Neural cell (in vitro differentiated cells): ENCODE data around the gene POLE3. TPM values are rescaled to one million over a fixed set of nuclear protein-coding genes. Genes with fewer than 3 reads are reported as not detected.

Experiments used
- H2AFZ ChIP-seq: fragments of 200-600, 300-800 bp; sonication (generic), shearing (Covaris generic); 2 replicates; pipeline ENCODE4 v1.6.0; 2014; ENCODE audit warnings: low read depth, mild to moderate bottlenecking, antibody characterized with exemption, low read length, moderate library complexity
- H3F3A ChIP-seq: fragments of 200-600 bp; shearing (Covaris generic); 2 replicates; pipeline ENCODE4 v1.6.1; 2016; ENCODE audit warnings: mild to moderate bottlenecking, moderate library complexity, mixed read lengths, antibody characterized with exemption, low read length; ENCODE audit not compliant: insufficient read depth, poor library complexity, severe bottlenecking
- H3K27ac ChIP-seq: fragments of 200-600, 300-800 bp; sonication (generic), shearing (Covaris generic); 2 replicates; pipeline ENCODE4 v1.5.1; 2014; ENCODE audit warnings: mild to moderate bottlenecking, low read length, moderate library complexity
- H3K27me3 ChIP-seq: fragments of 300-800, 200-600 bp; sonication (generic), shearing (Covaris generic); 2 replicates; pipeline ENCODE4 v1.6.0; 2014; ENCODE audit warnings: mild to moderate bottlenecking, low read depth, low read length, moderate library complexity; ENCODE audit not compliant: insufficient read depth
- H3K36me3 ChIP-seq: fragments of 300-800, 200-600 bp; sonication (generic), shearing (Covaris generic); 2 replicates; pipeline ENCODE4 v1.5.1; 2014; ENCODE audit warnings: mild to moderate bottlenecking, antibody characterized with exemption, low read length, moderate library complexity; ENCODE audit not compliant: insufficient read depth
- H3K4me2 ChIP-seq: fragments of 300-800, 200-600 bp; sonication (generic), shearing (Covaris generic); 2 replicates; pipeline ENCODE4 v1.6.0; 2014; ENCODE audit warnings: mild to moderate bottlenecking, low read length
- H3K4me3 ChIP-seq: fragments of 300-800, 200-600 bp; sonication (generic), shearing (Covaris generic); 2 replicates; pipeline ENCODE4 v1.5.1; 2014; ENCODE audit warnings: mild to moderate bottlenecking, low read length, moderate library complexity
- H3K79me2 ChIP-seq: fragments of 200-600 bp; shearing (Covaris generic); replicated peaks from 2 replicates; pipeline ENCODE4 v1.6.0; 2014; ENCODE audit warnings: mild to moderate bottlenecking, low read length, moderate library complexity; ENCODE audit not compliant: insufficient read depth
- H3K9ac ChIP-seq: fragments of 300-800, 200-600 bp; sonication (generic), shearing (Covaris generic); 2 replicates; pipeline ENCODE4 v1.6.1; 2016; ENCODE audit warnings: mild to moderate bottlenecking, low read length, mixed read lengths
- H3K9me2 ChIP-seq: fragments of 200-600 bp; shearing (Covaris generic); 2 replicates; pipeline ENCODE4 v1.6.1; 2016; ENCODE audit warnings: mild to moderate bottlenecking, low read length, mixed read lengths; ENCODE audit not compliant: insufficient read depth
- H3K9me3 ChIP-seq: fragments of 200-600, 300-800 bp; sonication (generic), shearing (Covaris generic); 2 replicates; pipeline ENCODE4 v1.6.1; 2016; ENCODE audit warnings: mild to moderate bottlenecking, mixed run types, low read length, moderate library complexity, mixed read lengths
- H4K20me1 ChIP-seq: fragments of 200-600 bp; shearing (Covaris generic); 2 replicates; pipeline ENCODE4 v1.6.1; 2016; ENCODE audit warnings: mild to moderate bottlenecking, mixed run types; ENCODE audit not compliant: insufficient read depth
- EP300 ChIP-seq: fragments of 450-650 bp; conservative IDR thresholded peaks from 2 replicates; pipeline ENCODE4 v1.6.1; 2014; ENCODE audit warnings: antibody characterized with exemption, mild to moderate bottlenecking, moderate library complexity; ENCODE audit not compliant: poor library complexity, severe bottlenecking
- POLR2AphosphoS5 ChIP-seq: IDR thresholded peaks from 2 replicates; pipeline ENCODE4 v1.6.1; 2012
- RAD21 ChIP-seq: fragments of 450-650 bp; conservative IDR thresholded peaks from 2 replicates; pipeline ENCODE4 v1.6.1; 2014; ENCODE audit warnings: antibody characterized with exemption, mild to moderate bottlenecking, moderate library complexity
- SMC3 ChIP-seq: fragments of 450-650 bp; conservative IDR thresholded peaks from 2 replicates; pipeline ENCODE4 v1.6.1; 2014; ENCODE audit warnings: antibody characterized with exemption, mild to moderate bottlenecking, moderate library complexity; ENCODE audit not compliant: poor library complexity
- TAF1 ChIP-seq: IDR thresholded peaks from 2 replicates; pipeline ENCODE4 v1.6.1; 2012; ENCODE audit warnings: low read depth
- polyA plus RNA-seq: library from polyadenylated mRNA; depleted of rRNA; stranded (reverse); fragments of >200 nt; gene quantifications from 2 replicates; pipeline ENCODE4 v1.2.3, GENCODE V29; 2014
- TF ChIP-seq, protein P1 (sequence below): IDR thresholded peaks from 2 replicates; pipeline ENCODE4 v1.6.1; 2012; ENCODE audit warnings: borderline replicate concordance
- TF ChIP-seq, protein P2 (sequence below): fragments of 450-650 bp; IDR thresholded peaks from 2 replicates; pipeline ENCODE4 v1.5.1; 2014; ENCODE audit warnings: antibody characterized with exemption, mild to moderate bottlenecking, moderate library complexity; ENCODE audit not compliant: poor library complexity, severe bottlenecking

The POLE3 gene
- polyA plus RNA-seq, 1 donor from 2014 or later, result 99.8 TPM

DNA sequence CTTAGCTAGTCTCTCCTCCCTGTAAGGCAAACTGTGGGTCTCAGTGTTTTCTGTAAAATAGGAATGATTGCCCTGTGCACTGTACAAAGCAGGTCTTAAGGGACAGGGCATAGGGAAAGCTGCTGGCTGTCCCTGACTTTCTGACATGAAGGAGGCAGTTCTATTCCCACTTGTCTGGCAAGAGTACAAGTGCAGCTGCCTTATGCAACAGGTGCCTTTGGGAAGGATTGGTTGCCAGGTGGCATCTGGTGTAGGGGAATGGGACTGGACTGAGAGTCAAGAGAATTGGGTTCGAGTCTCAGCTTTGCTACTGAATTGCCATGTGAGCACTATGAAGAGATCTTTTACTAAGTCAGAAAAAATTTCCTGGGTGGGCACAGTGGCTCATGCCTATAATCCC is 51.1 kb downstream of the POLE3 start:
- Histone ChIP-seq H3K4me2 (no peak overlapping the region), H3K27ac (no peak overlapping the region), H2AFZ (no peak overlapping the region), H3K4me3 (no peak overlapping the region), H3K79me2 (no peaks in the 10 kb centered on the region), H4K20me1 (no peaks in the 10 kb centered on the region), H3K9me3 (no peaks in the 10 kb centered on the region), H3K9ac (no peak overlapping the region), H3K9me2 (no peaks in the 10 kb centered on the region), H3K36me3 (no peaks in the 10 kb centered on the region), H3K27me3 (no peaks in the 10 kb centered on the region), H3F3A (no peaks in the 10 kb centered on the region)
- TF ChIP-seq RAD21 (no peak), TAF1 (no peak), EP300 (no peak), SMC3 (no peak), POLR2AphosphoS5 (no peak)
- TF ChIP-seq, protein P1, sequence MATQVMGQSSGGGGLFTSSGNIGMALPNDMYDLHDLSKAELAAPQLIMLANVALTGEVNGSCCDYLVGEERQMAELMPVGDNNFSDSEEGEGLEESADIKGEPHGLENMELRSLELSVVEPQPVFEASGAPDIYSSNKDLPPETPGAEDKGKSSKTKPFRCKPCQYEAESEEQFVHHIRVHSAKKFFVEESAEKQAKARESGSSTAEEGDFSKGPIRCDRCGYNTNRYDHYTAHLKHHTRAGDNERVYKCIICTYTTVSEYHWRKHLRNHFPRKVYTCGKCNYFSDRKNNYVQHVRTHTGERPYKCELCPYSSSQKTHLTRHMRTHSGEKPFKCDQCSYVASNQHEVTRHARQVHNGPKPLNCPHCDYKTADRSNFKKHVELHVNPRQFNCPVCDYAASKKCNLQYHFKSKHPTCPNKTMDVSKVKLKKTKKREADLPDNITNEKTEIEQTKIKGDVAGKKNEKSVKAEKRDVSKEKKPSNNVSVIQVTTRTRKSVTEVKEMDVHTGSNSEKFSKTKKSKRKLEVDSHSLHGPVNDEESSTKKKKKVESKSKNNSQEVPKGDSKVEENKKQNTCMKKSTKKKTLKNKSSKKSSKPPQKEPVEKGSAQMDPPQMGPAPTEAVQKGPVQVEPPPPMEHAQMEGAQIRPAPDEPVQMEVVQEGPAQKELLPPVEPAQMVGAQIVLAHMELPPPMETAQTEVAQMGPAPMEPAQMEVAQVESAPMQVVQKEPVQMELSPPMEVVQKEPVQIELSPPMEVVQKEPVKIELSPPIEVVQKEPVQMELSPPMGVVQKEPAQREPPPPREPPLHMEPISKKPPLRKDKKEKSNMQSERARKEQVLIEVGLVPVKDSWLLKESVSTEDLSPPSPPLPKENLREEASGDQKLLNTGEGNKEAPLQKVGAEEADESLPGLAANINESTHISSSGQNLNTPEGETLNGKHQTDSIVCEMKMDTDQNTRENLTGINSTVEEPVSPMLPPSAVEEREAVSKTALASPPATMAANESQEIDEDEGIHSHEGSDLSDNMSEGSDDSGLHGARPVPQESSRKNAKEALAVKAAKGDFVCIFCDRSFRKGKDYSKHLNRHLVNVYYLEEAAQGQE, result no peak
- TF ChIP-seq, protein P2, sequence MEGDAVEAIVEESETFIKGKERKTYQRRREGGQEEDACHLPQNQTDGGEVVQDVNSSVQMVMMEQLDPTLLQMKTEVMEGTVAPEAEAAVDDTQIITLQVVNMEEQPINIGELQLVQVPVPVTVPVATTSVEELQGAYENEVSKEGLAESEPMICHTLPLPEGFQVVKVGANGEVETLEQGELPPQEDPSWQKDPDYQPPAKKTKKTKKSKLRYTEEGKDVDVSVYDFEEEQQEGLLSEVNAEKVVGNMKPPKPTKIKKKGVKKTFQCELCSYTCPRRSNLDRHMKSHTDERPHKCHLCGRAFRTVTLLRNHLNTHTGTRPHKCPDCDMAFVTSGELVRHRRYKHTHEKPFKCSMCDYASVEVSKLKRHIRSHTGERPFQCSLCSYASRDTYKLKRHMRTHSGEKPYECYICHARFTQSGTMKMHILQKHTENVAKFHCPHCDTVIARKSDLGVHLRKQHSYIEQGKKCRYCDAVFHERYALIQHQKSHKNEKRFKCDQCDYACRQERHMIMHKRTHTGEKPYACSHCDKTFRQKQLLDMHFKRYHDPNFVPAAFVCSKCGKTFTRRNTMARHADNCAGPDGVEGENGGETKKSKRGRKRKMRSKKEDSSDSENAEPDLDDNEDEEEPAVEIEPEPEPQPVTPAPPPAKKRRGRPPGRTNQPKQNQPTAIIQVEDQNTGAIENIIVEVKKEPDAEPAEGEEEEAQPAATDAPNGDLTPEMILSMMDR, result no peak

Other genes with a start within 250 kb of the POLE3 start
- gene FKBP15, start 189.4 kb downstream of the POLE3 start, polyA plus RNA-seq, result 11.2 and 12.1 TPM in 2 replicates
- 7.0 and 7.4 TPM in 2 replicates for gene SLC31A1, start 189.1 kb downstream of the POLE3 start, polyA plus RNA-seq
- 64.8 and 88.0 TPM in 2 replicates for gene CDC26, start 135.1 kb downstream of the POLE3 start, polyA plus RNA-seq
- 24.3 and 27.4 TPM in 2 replicates for gene PRPF4, start 135.0 kb downstream of the POLE3 start, polyA plus RNA-seq
- not detected in 2 replicates for gene RNF183, start 107.3 kb downstream of the POLE3 start, polyA plus RNA-seq
- 0.59 and 0.84 TPM in 2 replicates for gene WDR31, start 70.4 kb downstream of the POLE3 start, polyA plus RNA-seq
- not detected in 2 replicates for gene BSPRY, start 61.1 kb downstream of the POLE3 start, polyA plus RNA-seq
- gene HDHD3, start 33.7 kb downstream of the POLE3 start, polyA plus RNA-seq, result 31.2 and 31.7 TPM in 2 replicates
- gene ALAD, start 9.4 kb downstream of the POLE3 start, polyA plus RNA-seq, result 42.9 and 65.1 TPM in 2 replicates
- 0.33 TPM in 1 of 2 replicates, not detected in the other for gene C9orf43, start 72 bp upstream of the POLE3 start, polyA plus RNA-seq
- 25.3 and 36.4 TPM in 2 replicates for gene RGS3, start 53.1 kb upstream of the POLE3 start, polyA plus RNA-seq